ENCODE measurements around the gene SCAPER. TPM values are rescaled to one million over a fixed set of nuclear protein-coding genes. Genes with fewer than 3 reads are reported as not detected.
A peak's percentile ranks its signal among the peaks of the same experiment; 100 is the strongest.

Gene SCAPER
- total RNA-seq, 1 donor from 2014 or later = 21.5 TPM

DNA sequence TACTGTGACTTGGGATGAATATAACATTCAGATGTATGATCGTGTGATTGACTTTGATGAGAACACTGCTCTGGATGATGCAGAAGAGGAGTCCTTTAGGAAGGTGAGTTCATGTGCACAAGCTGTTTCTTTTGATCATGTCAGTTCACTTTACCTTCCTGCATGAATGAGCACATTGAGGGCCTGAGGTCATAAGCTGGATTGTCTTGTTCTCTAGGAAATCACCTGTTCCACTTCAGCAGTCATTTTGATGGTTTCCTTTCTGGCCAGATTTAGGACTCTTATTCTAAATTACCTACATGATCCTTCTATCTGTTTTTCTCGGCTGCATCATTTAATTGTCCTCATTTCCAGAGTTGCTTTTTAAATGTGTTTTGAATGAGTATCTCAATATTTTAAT is 30.5 kb upstream of the SCAPER start:
- H3K36me3 Mint-ChIP-seq (ENCODE audit: low read depth) = peaks cover 38% of the 10 kb centered on the region
- H3K27ac Mint-ChIP-seq = peak overlapping the region; percentile 63
- H3K9me3 Mint-ChIP-seq = no peaks in the 10 kb centered on the region
- intact Hi-C loops (cut with micrococcal nuclease) = no loop called here
- DNase-seq (ENCODE audit: low spot score) = no peak
- H3K27me3 Mint-ChIP-seq (ENCODE audit: insufficient read depth) = no peaks in the 10 kb centered on the region
- peak overlapping the region; percentile 45 for H3K4me3 Mint-ChIP-seq
- H3K4me1 Mint-ChIP-seq (ENCODE audit: low read depth) = peaks cover 51% of the 10 kb centered on the region

DNA sequence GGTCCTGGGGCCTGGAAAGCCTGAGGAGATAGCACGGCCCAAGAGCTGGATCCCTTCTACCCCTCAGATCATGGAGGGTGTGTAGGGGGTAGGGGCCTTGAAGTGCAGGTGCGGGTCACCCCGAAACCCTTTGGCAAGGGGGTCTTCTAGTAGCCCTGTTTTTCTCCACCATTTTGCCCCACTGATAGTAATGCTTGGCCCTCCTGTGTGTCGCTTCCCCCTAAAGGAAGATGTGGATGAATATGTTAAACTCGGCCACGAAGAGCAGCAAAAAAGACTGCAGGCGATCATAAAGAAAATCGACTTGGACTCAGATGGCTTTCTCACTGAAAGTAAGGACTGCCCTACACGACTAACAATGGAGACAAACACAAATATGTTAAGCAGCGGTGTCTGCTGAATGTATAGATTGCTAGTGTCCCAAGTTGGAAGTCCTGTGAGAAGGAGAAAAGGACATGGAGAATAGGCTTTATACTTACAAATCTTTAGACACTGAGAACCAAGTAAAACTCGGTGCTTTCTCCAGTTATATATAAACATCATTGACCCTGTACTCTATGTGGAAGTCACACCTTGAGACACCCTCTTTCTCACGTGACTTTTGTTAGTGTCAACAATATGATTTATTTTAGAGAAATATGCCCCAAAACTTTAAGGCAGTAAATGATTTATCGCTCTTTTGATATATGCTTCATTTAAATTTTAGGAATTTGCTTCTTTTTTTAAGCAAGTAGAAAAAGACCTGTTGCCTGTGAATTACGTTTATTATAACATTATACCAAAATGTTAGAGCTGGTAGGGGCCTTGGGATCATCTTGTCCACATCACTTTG is 27.2 kb upstream of the SCAPER start:
- Mint-ChIP-seq H3K27me3 (ENCODE audit: insufficient read depth) (peaks cover 5% of the 10 kb centered on the region), H3K36me3 (ENCODE audit: low read depth) (peaks cover 31% of the 10 kb centered on the region), H3K27ac (peak overlapping the region; percentile 84), H3K9me3 (no peaks in the 10 kb centered on the region), H3K4me3 (peak overlapping the region; percentile 92), H3K4me1 (ENCODE audit: low read depth) (peaks cover 44% of the 10 kb centered on the region)
- DNase-seq (ENCODE audit: low spot score) = no peak
- intact Hi-C loops (cut with micrococcal nuclease) = loop anchor here (5.0 kb wide), 1 partner anchor 1505 kb away; the partner anchor contains the start of gene IREB2

DNA sequence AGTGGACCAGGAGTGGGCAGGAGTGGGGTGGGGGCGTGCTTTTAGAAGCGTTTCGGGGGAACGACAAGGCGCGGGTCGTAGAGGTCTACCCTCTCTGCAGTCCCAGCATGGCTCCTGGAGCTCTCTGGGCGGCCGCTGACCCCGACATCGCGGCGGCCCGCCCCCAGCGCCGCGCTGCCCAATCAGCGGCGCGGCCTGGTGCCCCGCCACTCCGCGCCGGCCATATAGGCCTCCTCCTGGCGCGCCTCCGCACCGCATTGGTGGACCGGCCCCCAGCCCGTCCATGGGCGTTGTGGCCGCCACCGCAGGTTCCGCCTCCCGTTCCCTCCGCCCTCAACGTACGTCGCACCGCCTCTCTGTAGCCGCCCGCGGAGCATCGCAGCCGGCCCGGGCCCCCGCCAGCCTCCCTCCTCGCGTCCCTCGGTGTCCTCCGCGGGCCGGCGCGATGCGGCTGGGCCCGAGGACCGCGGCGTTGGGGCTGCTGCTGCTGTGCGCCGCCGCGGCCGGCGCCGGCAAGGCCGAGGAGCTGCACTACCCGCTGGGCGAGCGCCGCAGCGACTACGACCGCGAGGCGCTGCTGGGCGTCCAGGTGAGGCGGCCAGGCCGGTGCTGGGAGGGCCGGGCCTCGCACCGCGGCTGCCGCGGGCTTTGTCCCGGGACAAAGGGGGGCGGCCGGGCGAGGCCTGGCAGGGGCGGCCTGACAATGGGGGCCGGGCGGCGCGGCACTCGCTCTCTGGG is 26.4 kb upstream of the SCAPER start, which contains the start of gene RCN2:
Gene RCN2, plus strand, starts transcription at position 353 of the 738 bp plus-strand sequence. Its CDS starts 93 bp downstream, at position 446.
- H3K4me1 Mint-ChIP-seq (ENCODE audit: low read depth) = peaks cover 44% of the 10 kb centered on the region
- DNase-seq (ENCODE audit: low spot score) = peak; percentile 93
- H3K27ac Mint-ChIP-seq = peak within 1 kb of the TSS; percentile 84
- intact Hi-C loops (cut with micrococcal nuclease) = loop anchor here (1.0 to 5.0 kb wide), 9 partner anchors 26 to 1506 kb away; partner anchors contain the start of genes ETFA, HMG20A, IREB2 and PEAK1
- peaks cover 5% of the 10 kb centered on the region for H3K27me3 Mint-ChIP-seq (ENCODE audit: insufficient read depth)
- H3K9me3 Mint-ChIP-seq = no peaks in the 10 kb centered on the region
- peaks cover 25% of the 10 kb centered on the region for H3K36me3 Mint-ChIP-seq (ENCODE audit: low read depth)
- H3K4me3 Mint-ChIP-seq = peak within 1 kb of the TSS; percentile 92

DNA sequence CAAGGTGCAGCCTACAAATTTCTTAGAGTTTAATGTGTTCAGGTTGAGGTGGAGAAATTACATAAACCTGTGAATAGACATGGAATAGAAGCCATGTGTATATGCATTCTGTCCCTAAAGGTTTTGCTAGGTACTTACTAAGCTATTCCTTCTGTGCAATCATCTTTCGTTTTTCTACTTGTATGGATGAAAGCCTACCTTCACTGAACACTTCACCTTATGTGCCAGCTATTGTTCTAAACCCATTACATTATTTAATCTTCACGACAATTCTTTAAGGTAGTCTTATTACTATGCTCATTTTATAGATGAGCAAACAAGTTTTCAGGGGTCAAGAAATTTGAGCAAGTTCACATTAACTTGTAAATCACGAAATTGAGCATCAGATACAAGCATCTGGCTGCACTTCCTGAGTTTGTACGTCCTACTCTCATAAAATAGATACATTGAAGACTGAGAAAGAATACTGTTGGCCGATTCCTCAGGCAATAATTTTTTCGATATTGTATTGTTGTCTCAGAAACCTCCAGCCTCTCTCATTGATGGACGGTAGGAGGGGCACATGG is 25.8 kb upstream of the SCAPER start:
- H3K36me3 Mint-ChIP-seq (ENCODE audit: low read depth) = peaks cover 22% of the 10 kb centered on the region
- peaks cover 9% of the 10 kb centered on the region for H3K27me3 Mint-ChIP-seq (ENCODE audit: insufficient read depth)
- no peaks in the 10 kb centered on the region for H3K9me3 Mint-ChIP-seq
- intact Hi-C loops (cut with micrococcal nuclease) = loop anchor here (1.0 to 5.0 kb wide), 9 partner anchors 26 to 1506 kb away; partner anchors contain the start of genes ETFA, HMG20A, IREB2 and PEAK1
- peak overlapping the region; percentile 85 for H3K4me3 Mint-ChIP-seq
- H3K4me1 Mint-ChIP-seq (ENCODE audit: low read depth) = peaks cover 44% of the 10 kb centered on the region
- peak overlapping the region; percentile 80 for H3K27ac Mint-ChIP-seq
- DNase-seq (ENCODE audit: low spot score) = no peak

DNA sequence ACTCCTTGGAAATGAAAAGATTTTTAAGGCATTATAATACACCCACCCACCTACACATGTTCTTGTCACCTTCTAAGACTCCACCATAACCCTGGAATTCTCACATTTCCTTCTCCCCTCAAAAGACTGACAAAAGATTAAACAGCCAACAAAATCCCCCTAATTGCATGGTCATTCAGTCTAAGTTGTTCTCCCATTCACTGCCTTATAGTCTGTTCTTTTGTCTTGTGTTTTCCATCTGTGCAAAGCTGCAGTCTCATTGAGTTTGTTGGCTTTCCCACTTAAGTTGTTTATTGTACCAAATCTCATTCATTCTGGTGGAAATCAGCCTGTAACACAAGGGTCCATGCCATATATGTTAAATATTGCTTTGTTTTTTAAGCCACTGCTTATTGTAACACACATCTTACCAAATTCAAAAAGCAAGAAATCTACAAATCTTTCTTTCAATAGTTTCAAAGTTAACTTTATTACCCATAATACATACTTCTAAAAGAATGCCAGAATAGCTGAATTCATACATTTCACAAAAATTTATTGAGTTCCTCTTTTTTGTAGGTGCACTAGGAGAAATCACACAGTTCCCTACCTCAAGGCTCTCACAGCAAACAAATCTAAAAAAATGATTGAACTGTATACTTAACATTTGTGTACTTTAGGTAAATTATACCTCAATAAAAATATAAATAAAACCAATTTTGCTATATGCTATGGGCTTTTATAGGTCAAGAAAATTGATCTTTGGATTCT is 24.0 kb upstream of the SCAPER start:
- no peak overlapping the region for H3K4me3 Mint-ChIP-seq
- H3K27me3 Mint-ChIP-seq (ENCODE audit: insufficient read depth) = peaks cover 15% of the 10 kb centered on the region
- intact Hi-C loops (cut with micrococcal nuclease) = no loop called here
- peaks cover 10% of the 10 kb centered on the region for H3K36me3 Mint-ChIP-seq (ENCODE audit: low read depth)
- H3K9me3 Mint-ChIP-seq = no peaks in the 10 kb centered on the region
- peaks cover 29% of the 10 kb centered on the region for H3K4me1 Mint-ChIP-seq (ENCODE audit: low read depth)
- DNase-seq (ENCODE audit: low spot score) = no peak
- no peak overlapping the region for H3K27ac Mint-ChIP-seq

DNA sequence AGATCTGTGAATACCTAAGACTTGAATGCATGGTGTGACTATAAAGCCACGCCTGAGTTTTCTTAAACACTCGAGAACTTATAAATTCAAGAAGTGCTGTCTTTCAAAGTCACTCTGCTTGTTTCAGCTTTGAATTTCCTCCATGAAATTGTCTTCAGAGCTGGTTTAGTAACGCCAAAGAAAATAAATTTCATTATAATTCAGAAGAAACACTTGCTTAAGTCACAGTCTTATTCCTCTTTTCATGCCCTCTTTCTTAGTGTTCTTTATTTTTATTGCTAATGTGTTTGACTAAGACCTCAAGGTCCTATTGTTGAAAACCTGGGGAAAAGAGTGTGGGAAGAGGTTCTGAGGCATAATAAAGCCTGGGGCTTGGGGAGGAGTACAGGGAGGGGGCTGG is 23.1 kb upstream of the SCAPER start:
- Mint-ChIP-seq H3K27ac (no peak overlapping the region), H3K4me1 (ENCODE audit: low read depth) (peaks cover 19% of the 10 kb centered on the region), H3K9me3 (no peaks in the 10 kb centered on the region), H3K36me3 (ENCODE audit: low read depth) (peaks cover 4% of the 10 kb centered on the region), H3K4me3 (no peak overlapping the region), H3K27me3 (ENCODE audit: insufficient read depth) (peaks cover 17% of the 10 kb centered on the region)
- intact Hi-C loops (cut with micrococcal nuclease) = no loop called here
- no peak for DNase-seq (ENCODE audit: low spot score)

DNA sequence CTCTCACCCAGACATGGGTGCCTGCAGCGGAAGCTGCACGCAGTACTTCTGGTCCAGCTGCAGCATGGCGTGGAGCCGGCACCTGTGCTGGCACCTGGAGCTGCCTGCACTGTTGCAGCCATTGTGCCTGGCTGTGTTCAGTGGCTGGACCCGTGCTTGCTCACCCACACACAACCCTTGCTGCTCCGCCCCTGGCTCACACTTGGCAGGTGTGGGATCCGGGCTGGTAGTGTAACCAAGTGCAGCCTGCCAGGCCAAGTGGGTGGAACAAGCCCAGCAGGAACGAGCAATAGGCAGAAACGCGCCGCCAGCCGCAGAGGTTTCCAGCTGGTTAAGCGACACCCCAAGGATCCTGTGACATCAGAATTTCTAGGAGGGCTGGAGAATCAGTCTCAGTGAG is 11.2 kb upstream of the SCAPER start:
- Mint-ChIP-seq H3K4me3 (no peak overlapping the region), H3K9me3 (peaks cover 3% of the 10 kb centered on the region), H3K27me3 (ENCODE audit: insufficient read depth) (peaks cover 16% of the 10 kb centered on the region), H3K4me1 (ENCODE audit: low read depth) (no peaks in the 10 kb centered on the region), H3K36me3 (ENCODE audit: low read depth) (no peaks in the 10 kb centered on the region), H3K27ac (no peak overlapping the region)
- intact Hi-C loops (cut with micrococcal nuclease) = no loop called here
- DNase-seq (ENCODE audit: low spot score) = no peak

DNA sequence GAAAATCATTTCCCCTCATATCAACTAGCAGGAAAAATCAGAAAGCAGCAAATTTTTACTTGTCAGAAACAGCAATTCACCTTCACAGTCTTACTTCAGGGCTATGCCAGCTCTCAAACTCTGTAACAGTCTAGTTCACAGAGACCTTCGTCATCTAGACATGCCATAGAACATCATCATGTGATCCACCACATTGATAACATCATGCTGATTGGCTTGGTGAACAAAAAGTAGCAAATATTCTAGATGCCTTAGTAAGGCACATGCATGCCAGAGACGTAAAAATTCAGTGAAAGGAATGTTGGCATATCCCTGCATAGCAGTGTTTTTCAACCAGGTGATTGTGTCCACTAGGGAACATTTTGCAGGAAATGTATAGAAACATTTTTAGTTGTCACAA is 8.6 kb upstream of the SCAPER start:
- Mint-ChIP-seq H3K27me3 (ENCODE audit: insufficient read depth) (peaks cover 17% of the 10 kb centered on the region), H3K27ac (no peak overlapping the region), H3K9me3 (peaks cover 3% of the 10 kb centered on the region), H3K36me3 (ENCODE audit: low read depth) (no peaks in the 10 kb centered on the region), H3K4me3 (no peak overlapping the region), H3K4me1 (ENCODE audit: low read depth) (no peaks in the 10 kb centered on the region)
- intact Hi-C loops (cut with micrococcal nuclease) = no loop called here
- DNase-seq (ENCODE audit: low spot score) = no peak

DNA sequence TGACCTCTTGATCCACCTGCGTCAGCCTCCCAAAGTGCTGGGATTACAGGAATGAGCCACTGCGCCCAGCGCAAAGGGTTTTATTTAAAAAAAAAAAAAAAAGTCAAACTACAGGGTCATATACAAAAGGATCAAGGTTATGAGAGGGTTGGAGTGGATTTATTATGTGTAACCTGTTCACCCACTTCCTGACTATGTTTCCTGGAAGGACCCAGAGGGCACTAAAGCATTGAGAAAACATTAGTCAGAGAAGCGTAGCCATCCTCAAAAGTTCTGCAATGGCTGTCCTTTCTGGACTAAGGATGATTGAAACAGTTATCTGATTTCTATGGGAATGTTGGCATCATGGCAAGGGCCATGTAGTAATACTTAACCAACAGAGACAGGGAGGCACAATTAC is 7.3 kb upstream of the SCAPER start:
- no peak overlapping the region for H3K4me3 Mint-ChIP-seq

DNA sequence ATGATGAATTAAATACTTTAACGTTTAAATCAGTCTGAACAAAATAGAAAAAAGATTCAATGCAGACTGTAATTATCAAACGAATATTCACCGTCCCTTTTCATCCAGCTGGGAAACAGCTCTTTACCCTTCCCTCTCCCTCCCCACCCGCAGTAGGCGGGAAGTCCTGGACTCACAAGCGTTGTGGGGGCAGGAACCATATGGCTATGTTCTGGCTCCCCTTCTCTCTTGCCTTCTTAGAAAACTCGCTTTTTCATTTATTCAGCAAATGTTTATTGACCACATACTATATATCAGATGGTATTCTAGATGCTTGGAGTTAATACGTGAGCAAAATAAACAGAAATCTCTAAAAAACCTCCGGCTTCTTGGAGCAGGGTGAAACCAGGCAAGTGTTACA is 715 bp upstream of the SCAPER start:
- Mint-ChIP-seq H3K4me3 (peak overlapping the region; percentile 91), H3K27ac (no peak overlapping the region)

More for the DNA sequence above, 7.3 kb upstream of the SCAPER start:
- H3K27me3 Mint-ChIP-seq (ENCODE audit: insufficient read depth) = peaks cover 12% of the 10 kb centered on the region
- no peaks in the 10 kb centered on the region for H3K9me3 Mint-ChIP-seq
- no peaks in the 10 kb centered on the region for H3K4me1 Mint-ChIP-seq (ENCODE audit: low read depth)
- no peaks in the 10 kb centered on the region for H3K36me3 Mint-ChIP-seq (ENCODE audit: low read depth)
- intact Hi-C loops (cut with micrococcal nuclease) = no loop called here
- H3K27ac Mint-ChIP-seq = no peak overlapping the region
- DNase-seq (ENCODE audit: low spot score) = no peak

DNA sequence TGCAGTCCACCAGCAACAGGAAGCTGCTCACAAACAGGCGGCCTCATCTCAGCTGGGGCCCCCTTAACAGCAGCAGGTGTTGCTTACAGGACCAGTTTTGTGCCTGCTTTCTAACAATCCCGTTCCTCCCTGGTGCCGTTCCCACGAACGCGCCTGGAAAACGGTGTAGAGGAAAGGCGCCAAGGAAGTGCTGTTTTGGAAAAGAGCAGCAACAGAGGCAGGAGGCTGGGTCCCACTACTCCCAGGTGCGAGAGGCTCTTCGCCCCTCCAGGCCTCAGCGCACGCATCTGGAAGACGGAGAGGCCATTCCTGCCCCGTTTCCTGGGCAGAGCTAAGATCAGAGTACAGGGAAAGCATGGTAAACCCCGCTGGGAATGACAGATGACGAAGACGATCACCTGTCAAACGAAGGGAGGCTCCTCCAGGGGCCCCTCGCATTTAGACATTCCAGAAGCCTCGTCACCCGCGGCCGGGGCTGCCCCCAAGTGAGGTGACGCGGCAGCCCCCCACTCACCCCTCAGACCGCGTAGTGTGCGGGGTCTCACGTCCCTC is 603 bp downstream of the SCAPER start:
- H3K4me3 Mint-ChIP-seq = peak overlapping the region; percentile 91
- peak overlapping the region; percentile 93 for H3K27ac Mint-ChIP-seq
- no peak for DNase-seq (ENCODE audit: low spot score)
- peaks cover 36% of the 10 kb centered on the region for H3K4me1 Mint-ChIP-seq (ENCODE audit: low read depth)
- H3K27me3 Mint-ChIP-seq (ENCODE audit: insufficient read depth) = peaks cover 4% of the 10 kb centered on the region
- intact Hi-C loops (cut with micrococcal nuclease) = loop anchor here (1.0 to 5.0 kb wide), 4 partner anchors 27 to 516 kb away; partner anchors contain the start of genes HMG20A, PEAK1 and RCN2
- H3K36me3 Mint-ChIP-seq (ENCODE audit: low read depth) = no peaks in the 10 kb centered on the region
- no peaks in the 10 kb centered on the region for H3K9me3 Mint-ChIP-seq

More for the DNA sequence above, 715 bp upstream of the SCAPER start:
- intact Hi-C loops (cut with micrococcal nuclease) = loop anchor here (1.0 to 2.0 kb wide), 3 partner anchors 25 to 514 kb away; partner anchors contain the start of genes HMG20A, PEAK1 and RCN2
- no peak for DNase-seq (ENCODE audit: low spot score)
- peaks cover 36% of the 10 kb centered on the region for H3K4me1 Mint-ChIP-seq (ENCODE audit: low read depth)
- peaks cover 4% of the 10 kb centered on the region for H3K27me3 Mint-ChIP-seq (ENCODE audit: insufficient read depth)
- no peaks in the 10 kb centered on the region for H3K36me3 Mint-ChIP-seq (ENCODE audit: low read depth)
- H3K9me3 Mint-ChIP-seq = no peaks in the 10 kb centered on the region

DNA sequence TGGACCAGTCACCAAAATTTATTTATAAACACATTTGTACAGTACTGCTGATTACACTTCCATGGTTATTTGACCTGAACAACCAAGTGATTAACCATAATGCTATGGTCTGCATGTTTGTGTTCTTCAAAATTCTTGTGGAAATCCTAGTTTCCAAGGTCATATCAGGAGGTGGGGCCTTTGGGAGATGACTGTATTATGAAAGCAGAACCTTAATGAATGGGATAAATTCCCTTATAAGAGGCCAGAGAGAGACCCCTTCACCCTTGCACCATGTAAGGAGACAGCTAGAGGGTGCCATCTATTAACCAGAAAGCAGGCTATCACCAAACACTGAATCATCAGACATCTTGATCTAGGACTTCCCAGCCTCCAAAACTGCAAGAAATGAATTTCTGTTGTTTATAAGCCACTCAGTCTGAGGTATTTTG is 1.9 kb downstream of the SCAPER start:
- Mint-ChIP-seq H3K36me3 (ENCODE audit: low read depth) (peaks cover 1% of the 10 kb centered on the region), H3K4me3 (peak overlapping the region; percentile 91), H3K27me3 (ENCODE audit: insufficient read depth) (peaks cover 2% of the 10 kb centered on the region), H3K9me3 (no peaks in the 10 kb centered on the region), H3K4me1 (ENCODE audit: low read depth) (peaks cover 36% of the 10 kb centered on the region), H3K27ac (peak overlapping the region; percentile 93)
- intact Hi-C loops (cut with micrococcal nuclease) = loop anchor here (5.0 kb wide), 1 partner anchor 109 kb away; no protein-coding TSS in a partner anchor
- peak; percentile 4 for DNase-seq (ENCODE audit: low spot score)

Data from activated T-helper 1 cell treated with anti-CD3 and anti-CD28 coated beads, Interleukin-12 subunit alpha, Interleukin-12 subunit beta, Interleukin-2, Interleukin-4 antibody, amounts not matched to agents 30 ng/mL and 10 ng/mL and 1 ng/mL, durations not matched to agents 14 hours and 24 hours and 36 hours (primary cell).